HEK293 (cell line): ENCODE results near the gene ST8SIA5.

Source experiments
- CTCF ChIA-PET: fragments of 350-600 bp; formaldehyde crosslinking; extraction: SDS; loops from one replicate; lab custom pipeline; 2021; ENCODE audit warnings: antibody characterized with exemption; lab: Yijun Ruan, JAX
- POLR2A ChIA-PET: fragments of 300-600 bp; formaldehyde crosslinking; extraction: SDS; loops from one replicate; lab custom pipeline; 2020; ENCODE audit warnings: antibody characterized with exemption, inconsistent platforms; lab: Yijun Ruan, JAX
- H3K27ac ChIP-seq: fragments of 200-500 bp; sonication (Bioruptor generic); 2 replicates; pipeline ENCODE4 v1.5.1; 2014; ENCODE audit warnings: low read depth, low read length, control low read depth, inconsistent platforms; ENCODE audit errors: extremely low read depth
- H3K36me3 ChIP-seq, 2 experiments: fragments of 200-500 bp in 1 of 2; sonication (Bioruptor generic) in 1 of 2; 1 replicate in 1 of 2; 2 replicates in 1 of 2; pipeline ENCODE4 v1.5.1; 2014 to 2017; ENCODE audit warnings: inconsistent platforms in 2 of 2, low read length in 2 of 2; ENCODE audit not compliant: control insufficient read depth in 2 of 2, insufficient read depth in 1 of 2
- H3K4me1 ChIP-seq: fragments of 200-500 bp; sonication (Bioruptor generic); 2 replicates; pipeline ENCODE4 v1.5.1; 2014; ENCODE audit warnings: mild to moderate bottlenecking, low read length, inconsistent platforms; ENCODE audit not compliant: control insufficient read depth, insufficient read depth
- H3K4me3 ChIP-seq: 2 replicates; pipeline ENCODE4 v1.5.1; 2011; ENCODE audit warnings: low read depth, mild to moderate bottlenecking, control low read depth, low read length, moderate library complexity
- H3K9me3 ChIP-seq: fragments of 200-500 bp; sonication (Bioruptor generic); 2 replicates; pipeline ENCODE4 v1.5.1; 2014; ENCODE audit warnings: low read depth, low read length, inconsistent platforms; ENCODE audit not compliant: control insufficient read depth, insufficient read depth
- BCL11B ChIP-seq: fragments of 450-650 bp; formaldehyde crosslinking; IDR thresholded peaks from 2 replicates; pipeline ENCODE4 v1.5.1; 2016; ENCODE audit warnings: low read depth, missing biosample characterization, missing genetic modification characterization
- EGR2 ChIP-seq: fragments of 450-650 bp; formaldehyde crosslinking; IDR thresholded peaks from 2 replicates; pipeline ENCODE4 v1.5.1; 2016; ENCODE audit warnings: low read depth, missing biosample characterization, missing genetic modification characterization
- HOXA7 ChIP-seq: sonication (generic); formaldehyde crosslinking; IDR thresholded peaks from 2 replicates; pipeline ENCODE4 v1.8.1; 2022; ENCODE audit warnings: missing genetic modification reagents, borderline replicate concordance
- OSR2 ChIP-seq: fragments of 450-650 bp; formaldehyde crosslinking; IDR thresholded peaks from 2 replicates; pipeline ENCODE4 v1.5.1; 2016; ENCODE audit warnings: missing biosample characterization, missing genetic modification characterization
- PATZ1 ChIP-seq: fragments of 450-650 bp; formaldehyde crosslinking; IDR thresholded peaks from 2 replicates; pipeline ENCODE4 v1.5.1; 2016; ENCODE audit warnings: missing biosample characterization, missing genetic modification characterization
- PRDM1 ChIP-seq: fragments of 450-650 bp; formaldehyde crosslinking; IDR thresholded peaks from 2 replicates; pipeline ENCODE4; 2016; ENCODE audit warnings: missing biosample characterization, missing genetic modification characterization
- WT1 ChIP-seq: fragments of 450-650 bp; formaldehyde crosslinking; IDR thresholded peaks from 2 replicates; pipeline ENCODE4 v1.5.1; 2016; ENCODE audit warnings: missing biosample characterization, missing genetic modification characterization
- ZNF146 ChIP-seq: fragments of 450-650 bp; formaldehyde crosslinking; IDR thresholded peaks from 2 replicates; pipeline ENCODE4 v1.5.1; 2016; ENCODE audit warnings: missing biosample characterization, missing genetic modification characterization
- ZNF24 ChIP-seq: fragments of 450-650 bp; formaldehyde crosslinking; IDR thresholded peaks from 2 replicates; pipeline ENCODE4 v1.5.1; 2016; ENCODE audit warnings: missing biosample characterization, missing genetic modification characterization
- ZNF302 ChIP-seq: fragments of 450-650 bp; formaldehyde crosslinking; IDR thresholded peaks from 2 replicates; pipeline ENCODE4 v1.5.1; 2016; ENCODE audit warnings: missing biosample characterization, missing genetic modification characterization, low read depth
- ZNF362 ChIP-seq: fragments of 450-650 bp; formaldehyde crosslinking; IDR thresholded peaks from 2 replicates; pipeline ENCODE4 v1.5.1; 2016; ENCODE audit warnings: missing biosample characterization, missing genetic modification characterization
- ZNF391 ChIP-seq: fragments of 450-650 bp; formaldehyde crosslinking; IDR thresholded peaks from 2 replicates; pipeline ENCODE4 v1.5.1; 2016; ENCODE audit warnings: low read depth, missing biosample characterization, missing genetic modification characterization, borderline replicate concordance
- ZNF488 ChIP-seq: fragments of 450-650 bp; formaldehyde crosslinking; IDR thresholded peaks from 2 replicates; pipeline ENCODE4 v1.5.1; 2016; ENCODE audit warnings: missing biosample characterization, missing genetic modification characterization
- ZNF621 ChIP-seq: fragments of 450-650 bp; formaldehyde crosslinking; IDR thresholded peaks from 2 replicates; pipeline ENCODE4 v1.5.1; 2017; ENCODE audit warnings: missing biosample characterization, missing genetic modification characterization
- ZNF76 ChIP-seq: fragments of 450-650 bp; formaldehyde crosslinking; IDR thresholded peaks from 2 replicates; pipeline ENCODE4; 2016; ENCODE audit warnings: low read depth, missing biosample characterization, missing genetic modification characterization, borderline replicate concordance
- ZNF776 ChIP-seq: fragments of 450-650 bp; formaldehyde crosslinking; IDR thresholded peaks from 2 replicates; pipeline ENCODE4 v1.5.0; 2017; ENCODE audit warnings: missing biosample characterization, missing genetic modification characterization, borderline replicate concordance
- TF ChIP-seq, protein P1 (sequence below): fragments of 450-650 bp; formaldehyde crosslinking; IDR thresholded peaks from 2 replicates; pipeline ENCODE4 v1.5.1; 2016; ENCODE audit warnings: missing biosample characterization, missing genetic modification characterization
- TF ChIP-seq, protein P2 (sequence below): fragments of 450-650 bp; formaldehyde crosslinking; IDR thresholded peaks from 2 replicates; pipeline ENCODE4 v1.5.1; 2016; ENCODE audit warnings: missing biosample characterization, missing genetic modification characterization
- TF ChIP-seq, protein P3 (sequence below): fragments of 450-650 bp; formaldehyde crosslinking; IDR thresholded peaks from 2 replicates; pipeline ENCODE4 v1.5.1; 2016; ENCODE audit warnings: missing biosample characterization, missing genetic modification characterization

Gene ST8SIA5

DNA sequence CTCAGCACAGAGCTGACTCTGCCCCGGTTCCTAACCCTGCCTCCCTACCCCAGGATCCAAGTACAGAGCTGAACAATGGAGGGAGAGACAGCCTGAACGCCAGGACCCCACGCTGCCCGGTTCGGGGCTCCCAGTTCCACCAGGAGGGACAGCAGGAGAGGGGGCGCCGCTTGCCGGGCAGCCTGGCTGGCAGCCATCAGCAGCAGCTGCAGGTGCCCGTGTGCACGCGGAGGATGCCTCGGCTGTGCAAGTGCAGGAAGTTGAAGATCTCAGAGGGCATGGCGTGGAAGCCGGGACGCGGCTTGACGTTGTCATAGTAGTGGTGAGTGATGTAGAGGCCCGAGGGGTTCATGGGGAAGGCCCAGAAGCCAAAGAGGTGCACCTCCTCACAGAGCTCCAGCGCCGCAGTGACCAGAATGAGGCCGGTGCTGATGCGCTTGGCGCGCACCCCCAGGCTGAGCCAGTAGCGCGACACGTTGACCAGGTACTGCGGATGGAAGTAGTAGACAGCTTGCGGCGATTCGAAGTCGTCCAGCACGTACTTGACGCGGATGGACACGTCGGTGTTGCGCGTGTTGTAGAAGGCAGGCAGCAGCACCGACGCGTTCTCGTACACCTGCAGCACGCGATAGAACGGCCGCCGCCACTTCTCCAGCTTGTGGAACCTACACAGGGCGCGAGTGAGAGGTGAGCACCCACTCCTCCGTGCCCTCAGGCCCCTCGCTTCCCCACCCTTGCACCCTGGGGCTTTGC is 76.8 kb downstream of the ST8SIA5 start (continued):
- TF ChIP-seq, protein P1, sequence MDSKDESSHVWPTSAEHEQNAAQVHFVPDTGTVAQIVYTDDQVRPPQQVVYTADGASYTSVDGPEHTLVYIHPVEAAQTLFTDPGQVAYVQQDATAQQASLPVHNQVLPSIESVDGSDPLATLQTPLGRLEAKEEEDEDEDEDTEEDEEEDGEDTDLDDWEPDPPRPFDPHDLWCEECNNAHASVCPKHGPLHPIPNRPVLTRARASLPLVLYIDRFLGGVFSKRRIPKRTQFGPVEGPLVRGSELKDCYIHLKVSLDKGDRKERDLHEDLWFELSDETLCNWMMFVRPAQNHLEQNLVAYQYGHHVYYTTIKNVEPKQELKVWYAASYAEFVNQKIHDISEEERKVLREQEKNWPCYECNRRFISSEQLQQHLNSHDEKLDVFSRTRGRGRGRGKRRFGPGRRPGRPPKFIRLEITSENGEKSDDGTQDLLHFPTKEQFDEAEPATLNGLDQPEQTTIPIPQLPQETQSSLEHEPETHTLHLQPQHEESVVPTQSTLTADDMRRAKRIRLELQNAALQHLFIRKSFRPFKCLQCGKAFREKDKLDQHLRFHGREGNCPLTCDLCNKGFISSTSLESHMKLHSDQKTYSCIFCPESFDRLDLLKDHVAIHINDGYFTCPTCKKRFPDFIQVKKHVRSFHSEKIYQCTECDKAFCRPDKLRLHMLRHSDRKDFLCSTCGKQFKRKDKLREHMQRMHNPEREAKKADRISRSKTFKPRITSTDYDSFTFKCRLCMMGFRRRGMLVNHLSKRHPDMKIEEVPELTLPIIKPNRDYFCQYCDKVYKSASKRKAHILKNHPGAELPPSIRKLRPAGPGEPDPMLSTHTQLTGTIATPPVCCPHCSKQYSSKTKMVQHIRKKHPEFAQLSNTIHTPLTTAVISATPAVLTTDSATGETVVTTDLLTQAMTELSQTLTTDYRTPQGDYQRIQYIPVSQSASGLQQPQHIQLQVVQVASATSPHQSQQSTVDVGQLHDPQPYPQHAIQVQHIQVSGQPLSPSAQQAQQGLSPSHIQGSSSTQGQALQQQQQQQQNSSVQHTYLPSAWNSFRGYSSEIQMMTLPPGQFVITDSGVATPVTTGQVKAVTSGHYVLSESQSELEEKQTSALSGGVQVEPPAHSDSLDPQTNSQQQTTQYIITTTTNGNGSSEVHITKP (tag by site-specific recombination): no peak
- TF ChIP-seq ZNF76 (tag by site-specific recombination): no peak

- Histone ChIP-seq H3K9me3 (no peaks in the 10 kb centered on the region), H3K36me3 (no peaks in the 10 kb centered on the region), H3K4me3 (no peak overlapping the region), H3K27ac (no peak overlapping the region), H3K4me1 (0 out of 2 replicates have a peak, but pooled peaks cover 5% of the 10 kb centered on the region)
- CTCF ChIA-PET: interaction anchor here (1.4 kb wide), 1 partner anchor 21 kb away, joined by 5 read pairs; no protein-coding TSS in a partner anchor
- TF ChIP-seq, protein P2, sequence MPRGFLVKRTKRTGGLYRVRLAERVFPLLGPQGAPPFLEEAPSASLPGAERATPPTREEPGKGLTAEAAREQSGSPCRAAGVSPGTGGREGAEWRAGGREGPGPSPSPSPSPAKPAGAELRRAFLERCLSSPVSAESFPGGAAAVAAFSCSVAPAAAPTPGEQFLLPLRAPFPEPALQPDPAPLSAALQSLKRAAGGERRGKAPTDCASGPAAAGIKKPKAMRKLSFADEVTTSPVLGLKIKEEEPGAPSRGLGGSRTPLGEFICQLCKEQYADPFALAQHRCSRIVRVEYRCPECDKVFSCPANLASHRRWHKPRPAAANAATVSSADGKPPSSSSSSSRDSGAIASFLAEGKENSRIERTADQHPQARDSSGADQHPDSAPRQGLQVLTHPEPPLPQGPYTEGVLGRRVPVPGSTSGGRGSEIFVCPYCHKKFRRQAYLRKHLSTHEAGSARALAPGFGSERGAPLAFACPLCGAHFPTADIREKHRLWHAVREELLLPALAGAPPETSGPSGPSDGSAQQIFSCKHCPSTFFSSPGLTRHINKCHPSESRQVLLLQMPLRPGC (tag by site-specific recombination): no peak
- no peak for TF ChIP-seq OSR2 (tag by site-specific recombination)
- TF ChIP-seq ZNF488 (tag by site-specific recombination): no peak
- no peak for TF ChIP-seq ZNF391
- TF ChIP-seq BCL11B (tag by site-specific recombination): no peak
- TF ChIP-seq EGR2 (tag by site-specific recombination): no peak
- TF ChIP-seq, protein P3, sequence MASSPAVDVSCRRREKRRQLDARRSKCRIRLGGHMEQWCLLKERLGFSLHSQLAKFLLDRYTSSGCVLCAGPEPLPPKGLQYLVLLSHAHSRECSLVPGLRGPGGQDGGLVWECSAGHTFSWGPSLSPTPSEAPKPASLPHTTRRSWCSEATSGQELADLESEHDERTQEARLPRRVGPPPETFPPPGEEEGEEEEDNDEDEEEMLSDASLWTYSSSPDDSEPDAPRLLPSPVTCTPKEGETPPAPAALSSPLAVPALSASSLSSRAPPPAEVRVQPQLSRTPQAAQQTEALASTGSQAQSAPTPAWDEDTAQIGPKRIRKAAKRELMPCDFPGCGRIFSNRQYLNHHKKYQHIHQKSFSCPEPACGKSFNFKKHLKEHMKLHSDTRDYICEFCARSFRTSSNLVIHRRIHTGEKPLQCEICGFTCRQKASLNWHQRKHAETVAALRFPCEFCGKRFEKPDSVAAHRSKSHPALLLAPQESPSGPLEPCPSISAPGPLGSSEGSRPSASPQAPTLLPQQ (tag by site-specific recombination): no peak
- POLR2A ChIA-PET: interaction anchor here (0.6 kb wide), 2 partner anchors 562 to 628 kb away, joined by 3 to 4 read pairs; no protein-coding TSS in a partner anchor
Observed at GRCh38 chr18:46678785-46679399, 78.0 kb downstream of the ST8SIA5 start.

DNA sequence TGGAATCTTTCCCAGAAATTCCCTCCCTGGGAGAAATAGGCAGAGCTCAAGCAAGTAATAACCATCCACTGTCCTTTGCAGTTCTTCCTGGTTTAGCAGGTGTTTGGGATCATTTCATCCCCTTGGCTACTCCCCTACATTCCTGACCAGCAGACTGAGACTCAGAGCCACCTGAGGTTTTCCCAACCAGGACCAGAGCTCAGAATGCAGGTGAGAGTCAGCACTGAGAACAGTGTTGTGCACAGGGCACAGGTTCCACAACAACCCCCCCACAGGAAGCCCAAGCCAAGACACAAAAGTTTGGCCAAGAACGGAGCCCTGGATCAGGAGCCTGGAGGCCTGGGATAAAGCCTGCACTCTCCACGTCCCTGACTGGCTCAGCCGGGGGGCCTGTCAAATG is 78.8 kb downstream of the ST8SIA5 start:
- H3K27ac ChIP-seq: no peak overlapping the region
- POLR2A ChIA-PET: no interaction called here
- TF ChIP-seq PRDM1 (tag by site-specific recombination): no peak
- TF ChIP-seq ZNF146 (tag by site-specific recombination): no peak
- no peak for TF ChIP-seq BCL11B (tag by site-specific recombination)
- no peak for TF ChIP-seq ZNF362
- TF ChIP-seq PATZ1 (tag by site-specific recombination): no peak
- no peak for TF ChIP-seq WT1 (tag by site-specific recombination)
- no peak for TF ChIP-seq ZNF776 (tag by site-specific recombination)
- no peak for TF ChIP-seq ZNF302 (tag by site-specific recombination)
- no peak for TF ChIP-seq ZNF24 (tag by site-specific recombination)
- no peak for TF ChIP-seq ZNF621 (tag by site-specific recombination)
- TF ChIP-seq HOXA7 (CRISPR knock-in tag): no peak
- TF ChIP-seq, all 188 proteins: peak for 0
- Histone ChIP-seq H3K36me3 (no peaks in the 10 kb centered on the region), H3K4me1 (0 out of 2 replicates have a peak, but pooled peaks cover 5% of the 10 kb centered on the region), H3K9me3 (no peaks in the 10 kb centered on the region), H3K4me3 (no peak overlapping the region)
- CTCF ChIA-PET: interaction anchor here (0.7 to 1.1 kb wide), 2 partner anchors 19 to 136 kb away, joined by 3 to 5 read pairs; no protein-coding TSS in a partner anchor
